Duodenal mucosa (tissue), 2 donors: Measurements from ENCODE around the gene ZNF649.

Source experiments
- H3K27ac ChIP-seq: one replicate; pipeline ENCODE4 v1.7.0; 2013; ENCODE audit warnings: low read depth, low read length
- H3K27me3 ChIP-seq, 2 donors: one replicate each; pipeline ENCODE4 v1.7.0; 2013; ENCODE audit warnings: low read length in 2 of 2, control low read depth in 1 of 2; ENCODE audit not compliant: insufficient read depth in 2 of 2, control insufficient read depth in 1 of 2
- H3K36me3 ChIP-seq, 2 donors: one replicate each; pipeline ENCODE4 v1.7.0; 2013; ENCODE audit warnings: low read length in 2 of 2, control low read depth in 1 of 2; ENCODE audit not compliant: insufficient read depth in 2 of 2, control insufficient read depth in 1 of 2
- H3K4me1 ChIP-seq, 2 donors: one replicate each; pipeline ENCODE4 v1.7.0; 2013; ENCODE audit warnings: low read length in 2 of 2, control low read depth in 1 of 2; ENCODE audit not compliant: insufficient read depth in 2 of 2, control insufficient read depth in 1 of 2
- H3K4me3 ChIP-seq, 2 donors: one replicate each; pipeline ENCODE4 v1.7.0; 2013; ENCODE audit warnings: low read length in 2 of 2, low read depth in 1 of 2
- H3K9ac ChIP-seq, 2 donors: one replicate each; pipeline ENCODE4 v1.7.0; 2013; ENCODE audit warnings: low read length in 2 of 2, low read depth in 1 of 2
- H3K9me3 ChIP-seq, 2 donors: one replicate each; pipeline ENCODE4 v1.7.0; 2013; ENCODE audit warnings: low read length in 2 of 2, control low read depth in 1 of 2; ENCODE audit not compliant: control insufficient read depth in 1 of 2

ZNF649 gene

GRCh38 chr19:51904331-51905165, at the start of gene ZNF649:
ZNF649 (minus strand) TSS chr19:51905017; CDS start chr19:51900107, 4,910 bp downstream.
- peak within 1 kb of the TSS; percentile 95 to 98 for H3K9ac ChIP-seq
- H3K27me3 ChIP-seq = no peaks in the 10 kb centered on the region
- H3K9me3 ChIP-seq = peaks cover 30 to 37% of the 10 kb centered on the region in 2 donors
- H3K36me3 ChIP-seq = peaks cover 14 to 26% of the 10 kb centered on the region in 2 donors
- H3K4me3 ChIP-seq = peak within 1 kb of the TSS; percentile 98
- H3K27ac ChIP-seq = peak within 1 kb of the TSS; percentile 74
- H3K4me1 ChIP-seq = peaks cover 0 to 2% of the 10 kb centered on the region in 2 donors

GRCh38 chr19:51948975-51949374, 44.2 kb upstream of the ZNF649 start:
- peaks cover 71 to 75% of the 10 kb centered on the region in 2 donors for H3K9me3 ChIP-seq
- H3K4me1 ChIP-seq = no peaks in the 10 kb centered on the region
- H3K4me3 ChIP-seq = peak overlapping the region in 1 of 2 donors; percentile 52
- H3K27ac ChIP-seq = no peak overlapping the region
- H3K9ac ChIP-seq = no peak overlapping the region
- no peaks in the 10 kb centered on the region for H3K27me3 ChIP-seq
- peaks cover 17 to 23% of the 10 kb centered on the region in 2 donors for H3K36me3 ChIP-seq

GRCh38 chr19:51946602-51947001, 41.8 kb upstream of the ZNF649 start:
- Histone ChIP-seq H3K27ac (no peak overlapping the region), H3K9ac (no peak overlapping the region), H3K36me3 (peaks cover 41 to 45% of the 10 kb centered on the region in 2 donors), H3K9me3 (peaks cover 81 to 90% of the 10 kb centered on the region in 2 donors), H3K27me3 (no peaks in the 10 kb centered on the region), H3K4me3 (no peak overlapping the region), H3K4me1 (no peaks in the 10 kb centered on the region)

DNA sequence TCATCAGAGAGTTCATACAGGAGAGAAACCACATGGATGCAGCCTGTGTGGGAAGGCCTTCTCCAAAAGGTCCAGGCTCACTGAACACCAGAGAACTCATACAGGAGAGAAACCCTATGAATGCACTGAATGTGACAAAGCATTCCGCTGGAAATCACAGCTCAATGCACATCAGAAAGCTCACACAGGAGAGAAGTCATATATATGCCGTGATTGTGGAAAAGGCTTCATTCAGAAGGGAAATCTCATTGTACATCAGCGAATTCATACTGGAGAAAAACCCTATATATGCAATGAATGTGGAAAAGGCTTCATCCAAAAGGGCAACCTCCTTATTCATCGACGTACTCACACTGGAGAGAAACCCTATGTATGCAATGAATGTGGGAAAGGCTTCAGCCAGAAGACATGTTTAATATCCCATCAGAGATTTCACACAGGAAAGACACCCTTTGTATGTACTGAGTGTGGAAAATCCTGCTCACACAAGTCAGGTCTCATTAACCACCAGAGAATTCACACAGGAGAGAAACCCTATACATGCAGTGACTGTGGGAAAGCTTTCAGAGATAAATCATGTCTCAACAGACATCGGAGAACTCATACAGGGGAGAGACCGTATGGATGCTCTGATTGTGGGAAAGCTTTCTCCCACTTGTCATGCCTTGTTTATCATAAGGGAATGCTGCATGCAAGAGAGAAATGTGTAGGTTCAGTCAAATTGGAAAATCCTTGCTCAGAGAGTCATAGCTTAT, 40.2 kb upstream of the ZNF649 start:
- H3K36me3 ChIP-seq = peaks cover 57 to 60% of the 10 kb centered on the region in 2 donors
- peak overlapping the region; percentile 4 to 23 for H3K4me3 ChIP-seq
- H3K27ac ChIP-seq = no peak overlapping the region
- H3K9ac ChIP-seq = no peak overlapping the region
- H3K9me3 ChIP-seq = peaks cover 89 to 93% of the 10 kb centered on the region in 2 donors
- no peaks in the 10 kb centered on the region for H3K27me3 ChIP-seq
- H3K4me1 ChIP-seq = no peaks in the 10 kb centered on the region

- H3K27ac ChIP-seq = no peak overlapping the region
Observed at GRCh38 chr19:51938936-51939335, 34.1 kb upstream of the ZNF649 start.

DNA sequence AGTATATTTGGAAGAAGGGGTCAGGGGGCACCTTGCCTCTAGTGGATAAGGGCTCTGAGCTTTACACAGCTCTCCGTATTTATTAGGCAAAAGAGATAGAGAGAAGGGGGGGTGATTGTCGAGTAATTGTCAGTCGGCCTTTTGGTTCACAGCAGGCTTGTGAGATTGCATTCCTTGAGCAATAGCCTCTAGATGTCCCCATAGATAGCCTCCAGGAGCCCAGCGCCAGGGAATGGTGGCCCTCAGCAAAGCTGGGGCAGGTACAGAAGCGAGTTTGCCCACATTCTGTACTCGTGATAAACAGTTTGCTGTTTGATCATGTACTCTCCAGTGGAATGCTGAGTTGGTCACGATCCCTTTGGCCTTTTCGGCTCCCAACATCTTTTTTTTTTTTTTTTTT, 27.1 kb upstream of the ZNF649 start:
- Histone ChIP-seq H3K36me3 (peaks cover 50% of the 10 kb centered on the region in 2 donors), H3K27me3 (no peaks in the 10 kb centered on the region)

More at GRCh38 chr19:51938936-51939335, 34.1 kb upstream of the ZNF649 start:
- Histone ChIP-seq H3K27me3 (no peaks in the 10 kb centered on the region), H3K36me3 (peaks cover 74 to 87% of the 10 kb centered on the region in 2 donors), H3K4me3 (no peak overlapping the region), H3K9ac (no peak overlapping the region), H3K4me1 (no peaks in the 10 kb centered on the region), H3K9me3 (peaks cover 69 to 70% of the 10 kb centered on the region in 2 donors)

DNA sequence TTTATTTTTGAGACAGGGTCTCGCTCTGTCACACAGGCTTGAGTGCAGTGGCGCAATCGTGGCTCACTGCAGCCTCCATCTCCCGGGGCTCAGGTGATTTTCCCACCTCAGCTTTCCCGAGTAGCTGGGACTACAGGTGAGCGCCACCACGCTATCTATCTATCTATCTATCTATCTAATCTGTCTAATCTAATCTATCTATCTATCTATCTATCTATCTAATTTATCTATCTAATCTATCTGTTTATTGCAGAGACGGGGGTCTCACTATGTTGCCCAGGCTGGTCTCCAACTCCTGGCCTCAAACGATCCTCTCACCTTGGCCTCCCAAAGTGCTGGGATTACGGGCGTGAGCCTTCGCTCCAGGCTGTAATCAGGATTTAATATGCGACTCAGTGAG, 23.0 kb upstream of the ZNF649 start:
- H3K27ac ChIP-seq = no peak overlapping the region
- H3K9me3 ChIP-seq = peaks cover 11 to 51% of the 10 kb centered on the region in 2 donors
- H3K4me1 ChIP-seq = no peaks in the 10 kb centered on the region
- no peaks in the 10 kb centered on the region for H3K27me3 ChIP-seq
- peak overlapping the region; percentile 95 to 97 for H3K4me3 ChIP-seq
- H3K36me3 ChIP-seq = peaks cover 17 to 18% of the 10 kb centered on the region in 2 donors
- H3K9ac ChIP-seq = peak overlapping the region; percentile 76 to 77

More for the DNA sequence above, 27.1 kb upstream of the ZNF649 start:
- no peak overlapping the region for H3K27ac ChIP-seq
- no peak overlapping the region for H3K9ac ChIP-seq
- peak overlapping the region in 1 of 2 donors; percentile 12 for H3K4me3 ChIP-seq
- H3K4me1 ChIP-seq = no peaks in the 10 kb centered on the region
- H3K9me3 ChIP-seq = peaks cover 28 to 53% of the 10 kb centered on the region in 2 donors

DNA sequence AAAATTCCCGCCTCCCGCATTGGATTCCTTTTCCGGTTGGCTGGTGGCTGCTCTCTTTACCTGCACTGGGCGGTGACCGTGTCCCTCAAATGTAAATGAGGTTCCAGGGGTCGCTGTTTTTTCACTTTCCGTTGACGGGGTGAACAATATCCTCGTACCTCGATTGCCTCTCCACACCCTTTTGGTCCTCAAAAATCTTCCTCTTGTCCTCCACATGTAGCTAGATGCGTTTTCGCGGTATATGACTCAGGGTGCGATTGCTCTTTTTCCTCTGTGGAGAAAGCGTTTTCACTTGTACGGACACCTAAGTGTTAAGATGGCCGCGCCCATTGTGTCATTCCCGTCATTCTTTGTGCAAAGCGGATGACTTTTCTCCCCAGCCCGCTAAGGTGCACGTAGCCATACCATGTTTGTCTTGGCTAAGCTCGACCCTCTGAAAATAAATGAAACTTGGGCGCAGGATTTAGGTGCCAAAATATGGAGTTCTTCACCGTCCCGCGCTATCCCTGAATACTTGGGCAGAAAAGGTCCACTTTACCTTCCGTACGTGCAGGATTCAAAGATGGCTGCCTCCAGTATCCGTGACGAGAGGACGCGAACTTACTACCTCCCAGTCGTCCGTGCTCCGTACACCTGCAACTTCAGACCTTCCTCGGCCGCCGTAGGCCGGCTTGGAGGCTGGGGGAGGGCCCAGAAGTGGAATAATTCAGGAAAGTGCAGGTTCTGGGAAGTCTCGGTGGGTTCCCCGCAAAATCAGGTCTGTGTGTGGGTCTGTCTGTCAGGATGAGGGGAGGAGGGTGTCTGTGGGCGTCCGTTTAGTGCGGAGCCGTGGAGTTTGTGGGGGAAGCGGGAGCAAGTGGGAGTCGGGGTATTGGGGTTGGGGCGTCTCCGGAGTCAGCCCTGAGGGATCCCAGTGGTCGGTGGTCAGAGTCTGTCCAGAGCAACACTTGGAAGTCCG, 22.2 kb upstream of the ZNF649 start, which contains the start of gene ZNF613:
ZNF613 (plus strand) TSS at position 689 of the 958 bp plus-strand sequence. CDS start 8,749 bp downstream, outside the sequence.
- Histone ChIP-seq H3K4me3 (peak within 1 kb of the TSS; percentile 95 to 97), H3K9me3 (peaks cover 16 to 53% of the 10 kb centered on the region in 2 donors), H3K4me1 (no peaks in the 10 kb centered on the region), H3K27me3 (no peaks in the 10 kb centered on the region), H3K36me3 (peaks cover 14 to 15% of the 10 kb centered on the region in 2 donors), H3K27ac (peak within 1 kb of the TSS; percentile 82), H3K9ac (peak within 1 kb of the TSS; percentile 76 to 77)

- H3K4me3 ChIP-seq = peak overlapping the region; percentile 95 to 97
- no peak overlapping the region for H3K27ac ChIP-seq
- H3K9me3 ChIP-seq = peaks cover 19 to 53% of the 10 kb centered on the region in 2 donors
- no peaks in the 10 kb centered on the region for H3K4me1 ChIP-seq
- no peaks in the 10 kb centered on the region for H3K27me3 ChIP-seq
- H3K36me3 ChIP-seq = peaks cover 9 to 10% of the 10 kb centered on the region in 2 donors
- peak overlapping the region; percentile 76 to 77 for H3K9ac ChIP-seq
Observed at GRCh38 chr19:51926426-51926783, 21.6 kb upstream of the ZNF649 start.
